Measurements from ENCODE around the gene VPS13D. TPM values are rescaled to one million over a fixed set of nuclear protein-coding genes. Genes with fewer than 3 reads are reported as not detected.

VPS13D gene
- total and polyA plus RNA-seq, 2 of the 4 experiments (the other 2 are of a cell fraction) = 9.0 to 16.3 TPM

- dilution Hi-C loops (cut with HindIII; ENCODE audit: low sequenced_read_pairs, unreplicated experiment) (no loop called here), intact Hi-C loops (cut with micrococcal nuclease) (no loop called here), in situ Hi-C loops (cut with MboI; ENCODE audit: low sequenced_read_pairs) (no loop called here)
- DNase-seq (no peak), ATAC-seq (ENCODE audit: low read depth) (no peak)
- Histone ChIP-seq H3K79me1 (ENCODE audit: low read depth in 1 of 2, low read length in 2 of 2) (peaks cover 13 to 27% of the 10 kb centered on the region in 2 experiments; a peak in 3 of 4 replicates), H2BK20ac (ENCODE audit: low read depth, low read length) (no peak overlapping the region), H3K4me3 (ENCODE audit: insufficient read depth, low read depth, low read length) (no peak overlapping the region), H2BK15ac (ENCODE audit: low read depth, low read length) (no peak overlapping the region), H2BK5ac (ENCODE audit: low read depth, low read length, poor library complexity, severe bottlenecking) (no peak overlapping the region), H3K23ac (ENCODE audit: low read depth, low read length) (no peak overlapping the region), H4K91ac (ENCODE audit: insufficient read depth, low read depth, low read length) (no peak overlapping the region), H4K5ac (ENCODE audit: low read depth, low read length) (no peak overlapping the region), H3K14ac (replicated peaks; ENCODE audit: low read depth, low read length) (no peak overlapping the region), H2AK9ac (replicated peaks; ENCODE audit: low read depth, low read length, poor library complexity) (no peak overlapping the region), H3K4me2 (ENCODE audit: low read depth, low read length) (no peak overlapping the region), H3K9ac (ENCODE audit: low read depth, low read length) (no peak overlapping the region), H3K36me3 (ENCODE audit: control insufficient read depth, insufficient read depth, low read length) (peaks cover 28% of the 10 kb centered on the region), H3K27ac (ENCODE audit: insufficient read depth, low read length) (no peak overlapping the region), H4K20me1 (ENCODE audit: insufficient read depth, low read length) (peaks cover 4% of the 10 kb centered on the region), H3K9me1 (ENCODE audit: insufficient read depth, low read length) (peaks cover 10% of the 10 kb centered on the region; the same call in 1 of the 2 replicates), H3K18ac (ENCODE audit: low read depth, low read length) (no peak overlapping the region), H3K27me3 (ENCODE audit: control insufficient read depth, insufficient read depth, low read length) (no peaks in the 10 kb centered on the region), H4K8ac (ENCODE audit: low read depth in 2 of 2, low read length in 2 of 2) (no peak overlapping the region), H3K56ac (ENCODE audit: extremely low read depth, insufficient read depth, low read length) (no peak overlapping the region), H3K4ac (ENCODE audit: low read depth, low read length) (no peak overlapping the region), H3K4me1 (ENCODE audit: control insufficient read depth, insufficient read depth, low read length) (no peaks in the 10 kb centered on the region), H2AK5ac (ENCODE audit: low read depth, low read length) (no peak overlapping the region), H2AFZ (replicated peaks; ENCODE audit: low read length, poor library complexity) (no peak overlapping the region), H2BK120ac (ENCODE audit: low read depth, low read length) (no peak overlapping the region), H3K9me3 (ENCODE audit: control insufficient read depth, insufficient read depth, low read length) (no peaks in the 10 kb centered on the region)
- TF ChIP-seq FOS (IDR thresholded peaks at IDR 0.05; ENCODE audit: low read depth, low read length) (no peak), CHD1 (IDR thresholded peaks at IDR 0.05; ENCODE audit: low read depth, low read length) (no peak), MAFK (IDR thresholded peaks at IDR 0.05; ENCODE audit: low read depth, low read length) (no peak), MXI1 (IDR thresholded peaks at IDR 0.05; ENCODE audit: borderline replicate concordance, low read depth, low read length) (no peak), USF2 (IDR thresholded peaks at IDR 0.05; ENCODE audit: low read depth, low read length) (no peak), POLR2A (IDR thresholded peaks at IDR 0.05; ENCODE audit: low read depth, low read length) (no peak), SMC3 (IDR thresholded peaks at IDR 0.05; ENCODE audit: low read depth, low read length) (no peak), BHLHE40 (IDR thresholded peaks at IDR 0.05; ENCODE audit: low read depth, low read length) (no peak), RFX5 (IDR thresholded peaks at IDR 0.05; ENCODE audit: low read depth, low read length) (no peak), CEBPB (IDR thresholded peaks at IDR 0.05; ENCODE audit: low read depth, low read length) (no peak), MAZ (IDR thresholded peaks at IDR 0.05; ENCODE audit: borderline replicate concordance, low read depth, low read length) (no peak), NFE2L2 (IDR thresholded peaks at IDR 0.05; ENCODE audit: low read depth, low read length) (no peak), ELK1 (IDR thresholded peaks at IDR 0.05; ENCODE audit: borderline replicate concordance, low read depth, low read length) (no peak)
- TF ChIP-seq, protein P1, sequence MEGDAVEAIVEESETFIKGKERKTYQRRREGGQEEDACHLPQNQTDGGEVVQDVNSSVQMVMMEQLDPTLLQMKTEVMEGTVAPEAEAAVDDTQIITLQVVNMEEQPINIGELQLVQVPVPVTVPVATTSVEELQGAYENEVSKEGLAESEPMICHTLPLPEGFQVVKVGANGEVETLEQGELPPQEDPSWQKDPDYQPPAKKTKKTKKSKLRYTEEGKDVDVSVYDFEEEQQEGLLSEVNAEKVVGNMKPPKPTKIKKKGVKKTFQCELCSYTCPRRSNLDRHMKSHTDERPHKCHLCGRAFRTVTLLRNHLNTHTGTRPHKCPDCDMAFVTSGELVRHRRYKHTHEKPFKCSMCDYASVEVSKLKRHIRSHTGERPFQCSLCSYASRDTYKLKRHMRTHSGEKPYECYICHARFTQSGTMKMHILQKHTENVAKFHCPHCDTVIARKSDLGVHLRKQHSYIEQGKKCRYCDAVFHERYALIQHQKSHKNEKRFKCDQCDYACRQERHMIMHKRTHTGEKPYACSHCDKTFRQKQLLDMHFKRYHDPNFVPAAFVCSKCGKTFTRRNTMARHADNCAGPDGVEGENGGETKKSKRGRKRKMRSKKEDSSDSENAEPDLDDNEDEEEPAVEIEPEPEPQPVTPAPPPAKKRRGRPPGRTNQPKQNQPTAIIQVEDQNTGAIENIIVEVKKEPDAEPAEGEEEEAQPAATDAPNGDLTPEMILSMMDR (conservative IDR thresholded peaks at IDR 0.05; ENCODE audit: low read depth, low read length) = no peak
- POLR2A ChIA-PET (ENCODE audit: unreplicated experiment) = no interaction called here
- no TSS peak for BruUV-seq (replicated peaks)
- 100% methylated on average over 2 of the region's 3 CpGs; no CpG with 5 or more reads in 1 of the 2 experiments for WGBS, 2 experiments (ENCODE audit: extremely low coverage in 2 of 2, insufficient read length in 1 of 2)
- CTCF ChIA-PET = interaction anchor here (0.8 kb wide), 1 partner anchor 11 kb away, joined by 5 read pairs; no protein-coding TSS in a partner anchor
Measured at GRCh38 chr1:12287869-12288268, 58.0 kb downstream of the VPS13D start.
